Hepatocyte (in vitro differentiated cells): ENCODE data around the gene OR5K4.

Experiments used
- CTCF ChIP-seq: fragments of 200-600 bp; sonication (generic); IDR thresholded peaks from 2 replicates; pipeline ENCODE4 v1.5.1; 2016; ENCODE audit warnings: antibody characterized with exemption, mild to moderate bottlenecking; ENCODE audit not compliant: poor library complexity
- EZH2 ChIP-seq: fragments of 200-600 bp; sonication (generic); IDR thresholded peaks from 2 replicates; pipeline ENCODE4 v1.6.1; 2016; ENCODE audit warnings: antibody characterized with exemption, mild to moderate bottlenecking, borderline replicate concordance

GRCh38 chr3:98376631-98377030 is 23.0 kb downstream of the OR5K4 start:
- TF ChIP-seq CTCF: no peak
- TF ChIP-seq EZH2: no peak
